NCI-H2227 (cell line): ENCODE data around the gene DRC3.
"Not testable (repeated sequence)": the region's sequence is repeated elsewhere in the genome, so short reads cannot be mapped to it uniquely, and the experiment has no call there.

Experiments
- DNase-seq: peaks from one replicate; lab custom pipeline; 2025; ENCODE audit not compliant: unreplicated experiment; lab: John Stamatoyannopoulos, UW

Gene DRC3

GRCh38 chr17:17940441-17940911 lies 32.2 kb upstream of the DRC3 start:
- DNase-seq = peak; percentile 53

DNA sequence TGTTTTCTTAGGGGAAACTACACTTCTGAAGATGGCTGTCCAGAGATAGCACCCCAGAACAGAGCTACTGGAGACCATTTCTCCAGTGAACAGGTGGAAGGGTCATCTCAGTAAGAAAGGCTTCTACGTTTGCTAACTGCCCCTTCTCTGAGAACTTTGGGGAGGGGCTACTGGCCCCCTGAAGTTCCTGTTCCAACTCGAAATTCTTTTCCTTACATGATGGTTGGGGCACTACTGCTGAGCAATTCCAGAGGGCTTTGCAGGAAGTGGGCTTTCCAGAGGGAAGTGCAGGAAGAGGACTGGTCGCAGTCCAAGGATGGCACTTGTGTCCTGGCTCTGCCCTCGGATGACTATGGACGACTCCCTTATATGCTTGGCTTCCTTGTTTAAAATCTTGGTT lies 31.6 kb upstream of the DRC3 start:
- no peak for DNase-seq

GRCh38 chr17:17942846-17943245 lies 29.8 kb upstream of the DRC3 start:
- DNase-seq = no peak

DNA sequence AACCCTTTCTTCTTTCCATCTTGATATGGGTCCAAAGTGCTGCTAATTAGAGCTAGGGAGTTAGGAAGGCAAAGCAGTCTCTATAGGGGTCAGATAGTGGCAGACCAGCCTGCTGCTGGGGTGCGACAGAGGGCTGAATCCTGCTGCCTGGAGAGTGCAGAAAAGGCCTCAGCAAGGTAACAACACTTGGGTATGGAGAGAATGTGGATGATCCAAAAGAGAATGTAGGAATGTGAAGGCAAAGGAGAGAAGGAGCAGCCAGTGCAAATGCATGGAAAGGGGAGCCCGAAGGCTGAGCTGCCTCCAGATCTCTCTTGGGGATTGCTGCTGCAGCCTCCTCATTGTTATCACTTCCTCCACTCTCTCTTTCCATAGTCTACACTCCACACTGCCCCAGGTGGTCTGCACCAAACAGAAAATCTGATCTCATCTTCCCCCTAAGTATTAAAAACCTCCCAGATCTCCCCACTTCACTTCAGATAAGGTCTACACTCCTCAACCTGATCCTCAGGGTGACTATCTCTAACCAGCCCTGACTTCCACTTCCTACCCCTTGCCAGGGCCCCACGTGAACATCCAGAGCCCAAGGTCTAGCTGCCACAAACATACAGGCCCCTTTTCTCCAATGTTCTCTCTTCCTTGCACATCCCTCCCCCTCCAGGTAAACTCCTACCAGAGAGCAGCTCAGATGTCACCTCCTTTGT lies 29.2 kb upstream of the DRC3 start:
- DNase-seq = no peak

DNA sequence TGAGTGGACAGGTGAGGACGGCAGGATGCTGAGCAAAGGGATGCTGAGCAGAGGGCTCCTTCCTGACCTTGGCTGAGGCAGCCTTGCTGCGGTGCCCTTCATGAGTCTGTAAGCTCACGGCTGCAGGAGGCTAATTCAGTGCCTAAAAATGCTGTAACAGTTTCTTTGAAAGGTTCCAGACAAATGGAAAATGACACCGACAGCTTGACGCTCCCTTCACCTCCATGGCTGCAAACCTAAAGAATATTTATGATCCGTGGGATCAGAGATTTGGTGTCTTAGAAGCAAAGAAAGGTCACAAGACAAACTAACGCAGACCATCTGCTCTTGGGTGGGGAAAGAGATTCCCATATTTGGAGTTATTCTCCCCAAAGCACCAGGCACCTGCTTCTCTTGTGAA lies 28.4 kb upstream of the DRC3 start:
- DNase-seq = no peak

DNA sequence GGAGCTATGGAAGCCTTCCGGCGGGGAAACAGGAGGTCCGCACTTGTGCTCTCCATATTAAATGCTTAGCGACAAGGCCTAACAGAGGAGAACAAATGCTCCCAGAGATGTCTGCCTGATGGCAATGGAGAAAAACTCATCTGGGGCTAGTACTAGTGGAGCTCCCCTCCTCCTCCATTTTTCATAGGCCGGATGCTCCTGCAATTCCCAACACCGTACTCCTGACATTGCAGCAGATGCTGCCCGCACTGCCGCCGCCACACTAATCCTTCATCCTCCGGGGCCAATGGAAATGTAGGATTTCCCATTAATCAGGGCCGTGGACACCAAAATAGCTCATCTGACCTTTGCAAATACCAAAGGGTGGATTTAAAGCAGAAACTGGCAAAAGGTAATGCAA lies 27.9 kb upstream of the DRC3 start:
- no peak for DNase-seq

DNA sequence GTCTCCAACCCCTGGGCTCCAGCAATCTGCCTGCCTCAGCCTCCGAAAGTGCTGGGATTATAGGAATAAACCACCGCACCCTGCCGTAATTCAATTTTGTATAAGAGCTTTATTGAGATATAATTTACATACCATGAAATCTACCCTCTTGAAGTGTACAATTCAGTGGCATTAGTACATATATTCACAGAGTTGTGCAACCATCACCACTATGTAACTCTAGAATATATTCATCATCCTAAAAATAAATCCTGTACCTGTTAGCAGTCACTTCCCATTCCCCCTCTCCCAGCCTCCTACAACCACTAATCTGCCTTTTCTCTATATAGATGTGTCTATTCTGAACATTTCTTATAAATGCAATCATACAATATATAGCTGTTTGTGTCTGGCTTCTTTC lies 26.6 kb upstream of the DRC3 start:
- DNase-seq = no peak

DNA sequence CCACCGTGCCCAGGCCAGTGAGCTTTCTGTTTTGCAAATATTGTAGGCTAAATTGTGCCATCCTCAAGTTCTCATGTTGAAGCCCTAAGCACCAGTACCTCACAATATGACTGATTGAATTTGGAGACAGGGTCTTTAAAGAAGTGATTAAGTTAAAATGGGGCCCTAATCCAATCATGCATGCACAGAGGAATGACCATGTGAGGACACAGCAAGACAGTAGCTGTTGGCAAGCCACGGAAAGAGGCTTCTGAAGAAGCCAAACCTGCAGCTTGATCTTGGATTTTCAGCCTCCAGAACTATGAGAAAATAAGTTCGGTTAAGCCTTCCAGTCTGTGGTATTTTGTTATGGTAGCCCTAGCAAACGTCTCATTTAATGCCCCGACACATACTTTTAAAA lies 25.4 kb upstream of the DRC3 start:
- DNase-seq = no peak

- no peak for DNase-seq
These were observed 24.7 kb upstream of the DRC3 start for GRCh38 chr17:17947966-17948365.

- no peak for DNase-seq
These were observed 22.3 kb upstream of the DRC3 start for GRCh38 chr17:17950347-17950746.

DNA sequence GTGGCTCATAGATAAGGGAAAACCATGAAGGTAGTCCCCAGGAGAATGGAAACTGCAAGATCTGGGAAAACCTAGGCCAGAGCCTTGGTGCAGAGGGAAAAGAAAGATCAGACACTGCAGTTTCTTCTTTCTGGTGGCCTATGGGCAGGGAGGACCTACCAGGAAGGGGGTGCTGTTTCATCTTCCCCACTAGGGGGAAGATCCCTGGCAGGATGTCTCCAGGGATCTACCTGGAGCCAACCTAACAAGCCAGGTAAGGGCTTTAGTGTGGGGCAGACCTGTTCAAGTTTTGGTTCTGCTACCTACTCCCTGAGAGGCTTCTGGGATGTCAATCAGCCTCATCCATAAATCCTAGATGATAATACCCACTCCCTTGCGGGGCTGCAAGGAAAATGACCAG lies 21.9 kb upstream of the DRC3 start:
- no peak for DNase-seq

DNA sequence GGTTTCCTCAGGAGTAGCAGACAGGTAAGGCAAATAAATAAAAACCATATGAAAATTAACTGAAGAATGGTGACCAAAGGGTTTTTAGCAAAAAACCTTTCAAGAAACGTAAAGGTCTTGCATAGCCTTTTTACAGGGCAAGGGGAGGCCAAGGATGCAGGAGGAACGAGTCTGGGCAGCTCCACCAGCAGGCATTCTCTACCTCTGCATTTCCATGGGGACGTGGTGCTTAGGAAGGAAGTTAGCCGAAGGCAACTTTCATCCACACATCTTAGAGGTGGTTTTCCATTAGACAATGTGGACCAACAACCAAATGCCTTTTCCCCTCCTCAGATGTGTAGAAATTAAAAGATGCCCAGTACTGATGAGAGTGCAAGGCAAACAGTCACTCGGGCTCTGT lies 21.1 kb upstream of the DRC3 start:
- no peak for DNase-seq

DNA sequence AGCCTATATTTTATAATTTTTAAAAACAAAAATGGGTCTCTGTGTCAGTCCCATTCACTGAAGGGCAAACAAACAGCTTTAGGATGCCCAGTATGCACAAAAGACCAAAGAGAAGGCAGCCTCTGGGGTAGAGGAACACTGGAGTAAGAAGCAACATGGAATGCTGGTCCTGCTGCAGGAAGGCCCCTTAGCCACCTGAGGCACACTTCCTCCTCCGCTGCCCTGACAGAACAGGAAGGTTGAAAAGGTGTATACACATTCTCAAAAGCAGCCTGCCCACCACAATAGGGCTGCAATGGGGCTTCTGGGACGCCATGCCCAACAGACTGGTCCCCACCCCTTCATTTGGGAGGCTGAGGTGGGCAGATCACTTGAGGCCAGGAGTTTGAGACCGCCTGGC lies 20.0 kb upstream of the DRC3 start:
- DNase-seq = no peak

- DNase-seq = no peak
These were observed 18.6 kb upstream of the DRC3 start for GRCh38 chr17:17954079-17954478.

GRCh38 chr17:17955790-17956341 lies 16.8 kb upstream of the DRC3 start:
- DNase-seq = not testable (repeated sequence)

DNA sequence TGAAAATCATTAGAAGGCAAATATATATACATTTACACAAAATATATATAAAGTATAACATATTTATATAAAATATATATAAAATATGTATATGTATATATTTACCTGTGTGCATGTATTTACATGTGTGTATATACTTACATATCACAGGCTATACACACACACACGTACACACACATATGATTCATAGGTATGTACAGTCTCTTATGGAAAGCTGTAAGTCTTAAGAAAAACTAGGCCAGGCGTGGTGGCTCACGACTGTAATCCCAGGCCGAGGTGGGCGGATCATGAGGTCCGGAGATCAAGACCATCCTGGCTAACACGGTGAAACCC lies 15.1 kb upstream of the DRC3 start:
- DNase-seq = no peak

- DNase-seq = no peak
These were observed 13.7 kb upstream of the DRC3 start for GRCh38 chr17:17958982-17959381.

DNA sequence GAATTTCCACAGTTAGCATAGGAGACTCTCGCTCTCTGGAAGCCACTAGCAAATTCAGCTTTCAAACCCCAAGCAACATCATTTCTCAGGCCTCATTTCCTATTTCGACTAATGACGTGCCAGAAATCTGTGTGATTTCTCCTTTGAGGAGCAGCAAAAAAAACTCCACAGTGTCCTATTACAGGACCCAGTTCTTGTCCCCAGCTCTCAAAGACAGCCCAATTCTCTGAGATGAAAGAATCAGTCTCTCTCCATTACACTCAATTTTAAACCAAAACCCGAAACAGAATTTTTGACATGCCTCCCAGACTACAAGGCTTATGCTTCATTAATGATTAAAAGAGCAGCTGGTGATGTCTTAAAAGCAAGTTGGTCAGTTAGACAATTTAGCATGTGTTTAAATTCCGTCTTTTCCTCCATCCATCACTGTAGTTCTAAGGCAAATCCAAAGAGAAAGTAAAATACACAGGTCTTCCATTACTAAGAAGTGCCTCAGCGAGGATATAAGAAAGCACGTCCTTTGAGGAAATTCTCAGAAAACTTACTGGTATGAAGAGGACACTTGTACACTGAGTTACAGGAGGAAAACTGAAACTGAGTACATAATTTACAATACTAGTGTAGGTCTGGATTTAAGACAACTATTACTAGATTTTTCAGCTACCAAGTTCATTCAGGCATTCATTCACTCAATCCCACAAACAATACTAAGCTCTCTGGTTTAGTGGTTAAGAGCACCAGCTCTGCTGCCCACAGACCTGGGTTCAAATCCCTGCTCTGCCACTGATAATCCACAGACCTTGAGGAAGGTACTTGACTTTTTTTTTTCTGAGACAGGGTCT lies 12.9 kb upstream of the DRC3 start:
- no peak for DNase-seq

DNA sequence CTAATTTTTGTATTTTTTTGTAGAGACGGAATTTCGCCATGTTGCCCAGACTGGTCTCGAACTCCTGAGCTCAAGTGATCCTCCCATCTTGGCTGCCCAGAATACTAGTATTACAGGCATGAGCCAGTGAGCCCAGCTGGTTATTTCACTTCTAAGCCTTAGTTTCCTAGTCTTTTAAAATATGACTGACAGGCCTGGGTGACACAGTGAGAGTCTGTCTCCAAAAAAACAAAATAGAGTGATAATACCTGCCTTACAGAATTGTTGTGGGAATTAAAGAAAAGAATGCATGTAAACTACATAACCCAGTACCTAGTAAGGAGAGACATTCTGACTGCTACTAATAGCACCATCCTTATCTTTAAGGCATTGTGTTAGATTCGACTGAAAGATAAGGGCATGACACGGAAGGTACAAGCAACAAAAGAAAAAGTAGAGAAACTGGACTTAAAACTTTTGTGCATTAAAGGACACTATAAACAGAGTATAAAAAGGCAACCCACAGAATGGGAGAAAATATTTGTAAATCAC lies 12.1 kb upstream of the DRC3 start:
- no peak for DNase-seq

- no peak for DNase-seq
These were observed 9.6 kb upstream of the DRC3 start for GRCh38 chr17:17963066-17963465.

DNA sequence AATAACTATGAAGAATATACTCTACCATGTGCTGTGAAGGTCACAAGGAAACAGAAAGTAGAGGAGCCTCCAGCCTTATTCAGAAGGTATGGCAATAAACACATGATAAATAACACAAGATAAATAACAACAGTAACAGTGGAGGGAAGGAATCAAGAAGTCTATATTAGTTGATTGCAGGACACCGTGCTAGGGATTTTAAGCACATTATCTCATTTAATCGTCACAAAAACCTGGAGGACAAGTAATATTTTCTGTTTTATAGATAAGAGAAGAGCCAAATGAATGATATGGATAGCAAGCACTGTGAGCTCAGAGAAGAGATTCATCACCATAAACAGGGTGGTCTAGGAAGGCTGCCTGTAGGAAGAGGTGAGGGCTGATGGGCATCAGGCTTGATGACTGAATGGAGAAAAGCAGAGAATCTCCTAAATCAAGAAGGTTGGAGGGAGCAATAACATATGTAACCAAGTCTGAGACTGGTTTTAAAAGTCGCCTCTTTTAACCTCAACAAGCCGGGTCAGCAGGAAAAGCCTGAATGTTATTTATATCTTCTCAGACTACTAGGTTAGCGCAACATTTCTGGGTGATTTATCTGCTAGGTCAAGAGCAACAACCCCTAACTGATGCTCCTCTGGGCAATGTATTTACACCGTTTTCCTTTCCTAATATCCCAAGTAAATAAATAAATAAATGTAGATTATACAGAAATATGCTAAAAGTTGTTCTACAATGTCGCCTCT lies 8.8 kb upstream of the DRC3 start:
- DNase-seq = no peak
